Glomerular visceral epithelial cell (primary cell): ENCODE results near the gene MIEF1.

Source experiments
- DNase-seq: peaks from one replicate; pipeline ENCODE4 v3.0.0-alpha.2; 2016; ENCODE audit errors: extremely low spot score

MIEF1 gene

GRCh38 chr22:39528080-39528661 lies 26.1 kb downstream of the MIEF1 start:
- DNase-seq, result no peak

GRCh38 chr22:39528681-39529486 lies 26.8 kb downstream of the MIEF1 start:
- peak; percentile 90 for DNase-seq

GRCh38 chr22:39529487-39529851 lies 27.4 kb downstream of the MIEF1 start:
- DNase-seq, result no peak

GRCh38 chr22:39530116-39530515 lies 28.0 kb downstream of the MIEF1 start:
- DNase-seq, result no peak

- DNase-seq, result peak; percentile 32
Observed at GRCh38 chr22:39530692-39531331, 28.7 kb downstream of the MIEF1 start.

GRCh38 chr22:39532215-39533073 lies 30.4 kb downstream of the MIEF1 start, which contains the start of gene RPS19BP1:
Gene RPS19BP1 (minus strand): TSS chr22:39532748. CDS start chr22:39532738, 10 bp downstream.
- DNase-seq, result peak; percentile 99

GRCh38 chr22:39534092-39534506 lies 32.0 kb downstream of the MIEF1 start:
- DNase-seq, result no peak

- DNase-seq, result peak; percentile 72
Observed at GRCh38 chr22:39534591-39535356, 32.7 kb downstream of the MIEF1 start.

- DNase-seq, result no peak
Observed at GRCh38 chr22:39535357-39535725, 33.3 kb downstream of the MIEF1 start.

- no peak for DNase-seq
Observed at GRCh38 chr22:39535831-39536449, 33.9 kb downstream of the MIEF1 start.

- no peak for DNase-seq
Observed at GRCh38 chr22:39536711-39537110, 34.6 kb downstream of the MIEF1 start.

- DNase-seq, result no peak
Observed at GRCh38 chr22:39537975-39538374, 35.9 kb downstream of the MIEF1 start.

- DNase-seq, result peak; percentile 16
Observed at GRCh38 chr22:39543095-39543494, 41.0 kb downstream of the MIEF1 start.

GRCh38 chr22:39545386-39546365 lies 43.6 kb downstream of the MIEF1 start:
- DNase-seq, result no peak

- DNase-seq, result peak; percentile 34
Observed at GRCh38 chr22:39546889-39547586, 44.9 kb downstream of the MIEF1 start.

- no peak for DNase-seq
Observed at GRCh38 chr22:39547587-39547947, 45.5 kb downstream of the MIEF1 start.

GRCh38 chr22:39553429-39553828 lies 51.3 kb downstream of the MIEF1 start:
- DNase-seq, result no peak

- no peak for DNase-seq
Observed at GRCh38 chr22:39554151-39554550, 52.1 kb downstream of the MIEF1 start.
